ENCODE data around the gene RNF167.

DNA sequence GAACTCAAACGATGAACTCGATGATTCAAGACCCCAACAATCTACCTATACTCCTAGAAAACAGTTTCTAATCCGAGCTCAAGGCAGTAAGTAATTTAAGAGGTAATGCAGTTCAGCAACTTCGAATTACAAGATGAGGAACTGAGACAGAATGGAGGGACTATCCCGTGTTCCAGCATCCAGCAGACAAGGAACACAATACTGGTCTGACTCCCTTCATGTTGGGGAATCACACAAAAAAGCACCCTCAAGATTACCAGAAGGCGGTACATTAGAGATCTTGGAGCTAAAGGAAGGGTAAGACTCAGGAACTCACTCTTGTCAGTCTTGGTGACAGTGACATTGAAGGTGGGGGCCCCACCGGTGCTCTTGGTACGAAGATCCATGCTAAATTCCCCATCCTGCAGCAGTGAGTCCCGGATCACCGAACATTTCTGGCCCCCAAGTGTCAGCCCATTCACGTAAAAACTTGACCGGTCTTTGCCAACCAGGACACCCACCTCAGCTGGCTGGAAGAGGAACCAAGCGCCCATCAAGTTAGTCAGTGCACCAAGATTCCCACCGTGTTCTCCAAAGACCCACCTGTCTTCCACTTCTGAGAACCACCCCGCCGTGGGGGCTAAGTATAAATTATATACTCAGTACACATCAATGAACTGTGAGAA lies 6.4 kb downstream of the RNF167 start:
- TF ChIP-seq, protein P1, sequence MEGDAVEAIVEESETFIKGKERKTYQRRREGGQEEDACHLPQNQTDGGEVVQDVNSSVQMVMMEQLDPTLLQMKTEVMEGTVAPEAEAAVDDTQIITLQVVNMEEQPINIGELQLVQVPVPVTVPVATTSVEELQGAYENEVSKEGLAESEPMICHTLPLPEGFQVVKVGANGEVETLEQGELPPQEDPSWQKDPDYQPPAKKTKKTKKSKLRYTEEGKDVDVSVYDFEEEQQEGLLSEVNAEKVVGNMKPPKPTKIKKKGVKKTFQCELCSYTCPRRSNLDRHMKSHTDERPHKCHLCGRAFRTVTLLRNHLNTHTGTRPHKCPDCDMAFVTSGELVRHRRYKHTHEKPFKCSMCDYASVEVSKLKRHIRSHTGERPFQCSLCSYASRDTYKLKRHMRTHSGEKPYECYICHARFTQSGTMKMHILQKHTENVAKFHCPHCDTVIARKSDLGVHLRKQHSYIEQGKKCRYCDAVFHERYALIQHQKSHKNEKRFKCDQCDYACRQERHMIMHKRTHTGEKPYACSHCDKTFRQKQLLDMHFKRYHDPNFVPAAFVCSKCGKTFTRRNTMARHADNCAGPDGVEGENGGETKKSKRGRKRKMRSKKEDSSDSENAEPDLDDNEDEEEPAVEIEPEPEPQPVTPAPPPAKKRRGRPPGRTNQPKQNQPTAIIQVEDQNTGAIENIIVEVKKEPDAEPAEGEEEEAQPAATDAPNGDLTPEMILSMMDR (tag by site-specific recombination; IDR thresholded peaks at IDR 0.05) = no peak
- TF ChIP-seq, protein P2, sequence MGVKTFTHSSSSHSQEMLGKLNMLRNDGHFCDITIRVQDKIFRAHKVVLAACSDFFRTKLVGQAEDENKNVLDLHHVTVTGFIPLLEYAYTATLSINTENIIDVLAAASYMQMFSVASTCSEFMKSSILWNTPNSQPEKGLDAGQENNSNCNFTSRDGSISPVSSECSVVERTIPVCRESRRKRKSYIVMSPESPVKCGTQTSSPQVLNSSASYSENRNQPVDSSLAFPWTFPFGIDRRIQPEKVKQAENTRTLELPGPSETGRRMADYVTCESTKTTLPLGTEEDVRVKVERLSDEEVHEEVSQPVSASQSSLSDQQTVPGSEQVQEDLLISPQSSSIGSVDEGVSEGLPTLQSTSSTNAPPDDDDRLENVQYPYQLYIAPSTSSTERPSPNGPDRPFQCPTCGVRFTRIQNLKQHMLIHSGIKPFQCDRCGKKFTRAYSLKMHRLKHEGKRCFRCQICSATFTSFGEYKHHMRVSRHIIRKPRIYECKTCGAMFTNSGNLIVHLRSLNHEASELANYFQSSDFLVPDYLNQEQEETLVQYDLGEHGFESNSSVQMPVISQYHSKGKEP (tag by site-specific recombination; IDR thresholded peaks at IDR 0.05) = no peak
- no peak for TF ChIP-seq ZNF544 (tag by site-specific recombination; IDR thresholded peaks at IDR 0.05)
- no peak for TF ChIP-seq PRDM1 (tag by site-specific recombination; IDR thresholded peaks at IDR 0.05)
- no peak for TF ChIP-seq ZNF776 (tag by site-specific recombination; IDR thresholded peaks at IDR 0.05; ENCODE audit: borderline replicate concordance)
- TF ChIP-seq, protein P3, sequence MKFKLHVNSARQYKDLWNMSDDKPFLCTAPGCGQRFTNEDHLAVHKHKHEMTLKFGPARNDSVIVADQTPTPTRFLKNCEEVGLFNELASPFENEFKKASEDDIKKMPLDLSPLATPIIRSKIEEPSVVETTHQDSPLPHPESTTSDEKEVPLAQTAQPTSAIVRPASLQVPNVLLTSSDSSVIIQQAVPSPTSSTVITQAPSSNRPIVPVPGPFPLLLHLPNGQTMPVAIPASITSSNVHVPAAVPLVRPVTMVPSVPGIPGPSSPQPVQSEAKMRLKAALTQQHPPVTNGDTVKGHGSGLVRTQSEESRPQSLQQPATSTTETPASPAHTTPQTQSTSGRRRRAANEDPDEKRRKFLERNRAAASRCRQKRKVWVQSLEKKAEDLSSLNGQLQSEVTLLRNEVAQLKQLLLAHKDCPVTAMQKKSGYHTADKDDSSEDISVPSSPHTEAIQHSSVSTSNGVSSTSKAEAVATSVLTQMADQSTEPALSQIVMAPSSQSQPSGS (tag by site-specific recombination; IDR thresholded peaks at IDR 0.05; ENCODE audit: low read depth) = no peak
- no peak for TF ChIP-seq ZBTB21 (tag by site-specific recombination; IDR thresholded peaks at IDR 0.05)
- no peak for TF ChIP-seq OSR2 (tag by site-specific recombination; IDR thresholded peaks at IDR 0.05)
- TF ChIP-seq, protein P4, sequence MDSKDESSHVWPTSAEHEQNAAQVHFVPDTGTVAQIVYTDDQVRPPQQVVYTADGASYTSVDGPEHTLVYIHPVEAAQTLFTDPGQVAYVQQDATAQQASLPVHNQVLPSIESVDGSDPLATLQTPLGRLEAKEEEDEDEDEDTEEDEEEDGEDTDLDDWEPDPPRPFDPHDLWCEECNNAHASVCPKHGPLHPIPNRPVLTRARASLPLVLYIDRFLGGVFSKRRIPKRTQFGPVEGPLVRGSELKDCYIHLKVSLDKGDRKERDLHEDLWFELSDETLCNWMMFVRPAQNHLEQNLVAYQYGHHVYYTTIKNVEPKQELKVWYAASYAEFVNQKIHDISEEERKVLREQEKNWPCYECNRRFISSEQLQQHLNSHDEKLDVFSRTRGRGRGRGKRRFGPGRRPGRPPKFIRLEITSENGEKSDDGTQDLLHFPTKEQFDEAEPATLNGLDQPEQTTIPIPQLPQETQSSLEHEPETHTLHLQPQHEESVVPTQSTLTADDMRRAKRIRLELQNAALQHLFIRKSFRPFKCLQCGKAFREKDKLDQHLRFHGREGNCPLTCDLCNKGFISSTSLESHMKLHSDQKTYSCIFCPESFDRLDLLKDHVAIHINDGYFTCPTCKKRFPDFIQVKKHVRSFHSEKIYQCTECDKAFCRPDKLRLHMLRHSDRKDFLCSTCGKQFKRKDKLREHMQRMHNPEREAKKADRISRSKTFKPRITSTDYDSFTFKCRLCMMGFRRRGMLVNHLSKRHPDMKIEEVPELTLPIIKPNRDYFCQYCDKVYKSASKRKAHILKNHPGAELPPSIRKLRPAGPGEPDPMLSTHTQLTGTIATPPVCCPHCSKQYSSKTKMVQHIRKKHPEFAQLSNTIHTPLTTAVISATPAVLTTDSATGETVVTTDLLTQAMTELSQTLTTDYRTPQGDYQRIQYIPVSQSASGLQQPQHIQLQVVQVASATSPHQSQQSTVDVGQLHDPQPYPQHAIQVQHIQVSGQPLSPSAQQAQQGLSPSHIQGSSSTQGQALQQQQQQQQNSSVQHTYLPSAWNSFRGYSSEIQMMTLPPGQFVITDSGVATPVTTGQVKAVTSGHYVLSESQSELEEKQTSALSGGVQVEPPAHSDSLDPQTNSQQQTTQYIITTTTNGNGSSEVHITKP (tag by site-specific recombination; IDR thresholded peaks at IDR 0.05) = no peak
- TF ChIP-seq, protein P5, sequence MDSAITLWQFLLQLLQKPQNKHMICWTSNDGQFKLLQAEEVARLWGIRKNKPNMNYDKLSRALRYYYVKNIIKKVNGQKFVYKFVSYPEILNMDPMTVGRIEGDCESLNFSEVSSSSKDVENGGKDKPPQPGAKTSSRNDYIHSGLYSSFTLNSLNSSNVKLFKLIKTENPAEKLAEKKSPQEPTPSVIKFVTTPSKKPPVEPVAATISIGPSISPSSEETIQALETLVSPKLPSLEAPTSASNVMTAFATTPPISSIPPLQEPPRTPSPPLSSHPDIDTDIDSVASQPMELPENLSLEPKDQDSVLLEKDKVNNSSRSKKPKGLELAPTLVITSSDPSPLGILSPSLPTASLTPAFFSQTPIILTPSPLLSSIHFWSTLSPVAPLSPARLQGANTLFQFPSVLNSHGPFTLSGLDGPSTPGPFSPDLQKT (IDR thresholded peaks at IDR 0.05; ENCODE audit: borderline replicate concordance, low read depth, low read length) = no peak
- TF ChIP-seq, protein P6, sequence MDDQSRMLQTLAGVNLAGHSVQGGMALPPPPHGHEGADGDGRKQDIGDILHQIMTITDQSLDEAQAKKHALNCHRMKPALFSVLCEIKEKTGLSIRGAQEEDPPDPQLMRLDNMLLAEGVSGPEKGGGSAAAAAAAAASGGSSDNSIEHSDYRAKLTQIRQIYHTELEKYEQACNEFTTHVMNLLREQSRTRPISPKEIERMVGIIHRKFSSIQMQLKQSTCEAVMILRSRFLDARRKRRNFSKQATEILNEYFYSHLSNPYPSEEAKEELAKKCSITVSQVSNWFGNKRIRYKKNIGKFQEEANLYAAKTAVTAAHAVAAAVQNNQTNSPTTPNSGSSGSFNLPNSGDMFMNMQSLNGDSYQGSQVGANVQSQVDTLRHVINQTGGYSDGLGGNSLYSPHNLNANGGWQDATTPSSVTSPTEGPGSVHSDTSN (CRISPR knock-in tag; IDR thresholded peaks at IDR 0.05) = no peak

All from HEK293 (cell line).